ENCODE results near the gene CDH4. TPM values are rescaled to one million over a fixed set of nuclear protein-coding genes. Genes with fewer than 3 reads are reported as not detected.

CDH4 gene
- total and polyA plus RNA-seq, 2 of the 8 experiments (the other 6 are each of a cell fraction or from before 2014, with no cell fraction given) = 4.3 to 7.9 TPM

- TF ChIP-seq RAD21 (IDR thresholded peaks at IDR 0.05 in 1 of 2, conservative IDR thresholded peaks at IDR 0.05 in 1 of 2; ENCODE audit: low read depth in 2 of 2, low read length in 2 of 2) = no peak
- no peak for TF ChIP-seq TAF1 (IDR thresholded peaks at IDR 0.05; ENCODE audit: low read depth, low read length)
- no peak for TF ChIP-seq NRF1 (IDR thresholded peaks at IDR 0.05; ENCODE audit: low read depth, low read length)
Observed at GRCh38 chr20:61937963-61938838, 686.1 kb downstream of the CDH4 start (continued).

Measured in H1 (cell line).